Measurements from ENCODE around the gene FASLG. TPM values are rescaled to one million over a fixed set of nuclear protein-coding genes. Genes with fewer than 3 reads are reported as not detected.
"Not testable (repeated sequence)": the region's sequence is repeated elsewhere in the genome, so short reads cannot be mapped to it uniquely, and the experiment has no call there.

Gene FASLG
- total and polyA plus RNA-seq, 11 donors, result 0.91 to 1.9 TPM; not detected in 9

GRCh38 chr1:172616195-172616594 is 42.7 kb upstream of the FASLG start:
- Histone ChIP-seq H3K27ac (no peak overlapping the region), H3K4me1 (no peaks in the 10 kb centered on the region), H3K4me3 (no peak overlapping the region), H3K9me3 (peaks cover 0 to 46% (median 19%) of the 10 kb centered on the region in 12 donors), H3K36me3 (peaks cover 0 to 11% (median 4%) of the 10 kb centered on the region in 9 donors), H3K27me3 (no peaks in the 10 kb centered on the region)
- 58 to 77% (median 62%) methylated on average over 1 of the region's 1 CpG for WGBS, 4 donors
- no peak for ATAC-seq
- intact Hi-C loops (cut with DNase I), result no loop called here
- no peak for DNase-seq
- TF ChIP-seq, protein P1, sequence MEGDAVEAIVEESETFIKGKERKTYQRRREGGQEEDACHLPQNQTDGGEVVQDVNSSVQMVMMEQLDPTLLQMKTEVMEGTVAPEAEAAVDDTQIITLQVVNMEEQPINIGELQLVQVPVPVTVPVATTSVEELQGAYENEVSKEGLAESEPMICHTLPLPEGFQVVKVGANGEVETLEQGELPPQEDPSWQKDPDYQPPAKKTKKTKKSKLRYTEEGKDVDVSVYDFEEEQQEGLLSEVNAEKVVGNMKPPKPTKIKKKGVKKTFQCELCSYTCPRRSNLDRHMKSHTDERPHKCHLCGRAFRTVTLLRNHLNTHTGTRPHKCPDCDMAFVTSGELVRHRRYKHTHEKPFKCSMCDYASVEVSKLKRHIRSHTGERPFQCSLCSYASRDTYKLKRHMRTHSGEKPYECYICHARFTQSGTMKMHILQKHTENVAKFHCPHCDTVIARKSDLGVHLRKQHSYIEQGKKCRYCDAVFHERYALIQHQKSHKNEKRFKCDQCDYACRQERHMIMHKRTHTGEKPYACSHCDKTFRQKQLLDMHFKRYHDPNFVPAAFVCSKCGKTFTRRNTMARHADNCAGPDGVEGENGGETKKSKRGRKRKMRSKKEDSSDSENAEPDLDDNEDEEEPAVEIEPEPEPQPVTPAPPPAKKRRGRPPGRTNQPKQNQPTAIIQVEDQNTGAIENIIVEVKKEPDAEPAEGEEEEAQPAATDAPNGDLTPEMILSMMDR (IDR thresholded peaks at IDR 0.05), result no peak
- TF ChIP-seq POLR2A (IDR thresholded peaks at IDR 0.05), result no peak

- Histone ChIP-seq H3K9me3 (peaks cover 0 to 48% (median 19%) of the 10 kb centered on the region in 12 donors), H3K27me3 (no peaks in the 10 kb centered on the region), H3K36me3 (peaks cover 0 to 7% (median 0%) of the 10 kb centered on the region in 9 donors), H3K27ac (no peak overlapping the region), H3K4me1 (no peaks in the 10 kb centered on the region), H3K4me3 (no peak overlapping the region)
- intact Hi-C loops (cut with DNase I), result no loop called here
- DNase-seq (no peak), ATAC-seq (no peak)
- 67 to 80% (median 73%) methylated on average over 3 of the region's 3 CpGs for WGBS, 4 donors
- TF ChIP-seq, protein P1 (IDR thresholded peaks at IDR 0.05), result no peak
- TF ChIP-seq POLR2A (IDR thresholded peaks at IDR 0.05), result no peak
Observed at GRCh38 chr1:172616636-172617035, 42.3 kb upstream of the FASLG start.

DNA sequence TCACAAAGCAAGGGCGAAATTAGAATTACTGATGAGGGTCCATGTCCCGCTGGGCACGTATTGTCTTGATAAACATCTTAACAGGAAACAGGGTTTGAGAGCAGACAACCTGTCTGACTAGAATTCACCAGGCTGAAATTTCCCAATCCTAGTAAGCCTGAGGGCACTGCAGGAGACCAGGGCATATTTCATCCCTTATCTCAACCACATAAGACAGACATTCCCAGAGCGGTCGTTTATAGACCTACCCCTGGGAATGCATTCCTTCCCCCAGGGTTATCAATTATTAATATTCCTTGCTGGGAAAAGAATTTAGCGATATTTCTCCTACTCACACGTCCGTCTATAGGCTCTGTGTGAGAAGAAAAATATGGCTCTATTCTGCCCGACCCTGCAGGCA is 38.3 kb upstream of the FASLG start:
- H3K9me3 ChIP-seq, result peaks cover 0 to 48% (median 19%) of the 10 kb centered on the region in 12 donors
- DNase-seq; H3K4me1 ChIP-seq; H3K36me3 ChIP-seq; H3K27me3 ChIP-seq; ATAC-seq; intact Hi-C loops (cut with DNase I); H3K4me3 ChIP-seq; H3K27ac ChIP-seq: not testable (repeated sequence)
- 91 to 93% (median 92%) methylated on average over 9 of the region's 9 CpGs for WGBS, 4 donors

- Histone ChIP-seq H3K36me3 (no peaks in the 10 kb centered on the region), H3K4me1 (peaks cover 0 to 5% (median 0%) of the 10 kb centered on the region in 12 donors), H3K4me3 (no peak overlapping the region), H3K9me3 (peaks cover 0 to 39% (median 19%) of the 10 kb centered on the region in 12 donors), H3K27ac (no peak overlapping the region), H3K27me3 (no peaks in the 10 kb centered on the region)
- ATAC-seq (no peak), DNase-seq (no peak)
- no peak for TF ChIP-seq POLR2A (IDR thresholded peaks at IDR 0.05)
- WGBS, 4 donors, result 54 to 66% (median 64%) methylated on average over 3 of the region's 3 CpGs
- intact Hi-C loops (cut with DNase I), result no loop called here
Observed at GRCh38 chr1:172622541-172622940, 36.4 kb upstream of the FASLG start.

GRCh38 chr1:172623748-172624147 is 35.2 kb upstream of the FASLG start:
- ATAC-seq, result no peak
- Histone ChIP-seq H3K36me3 (no peaks in the 10 kb centered on the region), H3K27ac (no peak overlapping the region), H3K27me3 (no peaks in the 10 kb centered on the region), H3K9me3 (peaks cover 0 to 28% (median 17%) of the 10 kb centered on the region in 12 donors), H3K4me3 (no peak overlapping the region), H3K4me1 (peaks cover 0 to 5% (median 0%) of the 10 kb centered on the region in 12 donors)
- DNase-seq, result no peak
- TF ChIP-seq POLR2A (IDR thresholded peaks at IDR 0.05), result no peak
- TF ChIP-seq, protein P1 (IDR thresholded peaks at IDR 0.05), result no peak
- WGBS, 4 donors, result 85 to 90% (median 87%) methylated on average over 3 of the region's 3 CpGs
- intact Hi-C loops (cut with DNase I), result no loop called here
